ENCODE data around the gene HOXD10. TPM values are rescaled to one million over a fixed set of nuclear protein-coding genes. Genes with fewer than 3 reads are reported as not detected.

The HOXD10 gene
- total and polyA plus RNA-seq, 9 of the 15 experiments (the other 6 are each of a cell fraction or from before 2014, with no cell fraction given): not detected

DNA sequence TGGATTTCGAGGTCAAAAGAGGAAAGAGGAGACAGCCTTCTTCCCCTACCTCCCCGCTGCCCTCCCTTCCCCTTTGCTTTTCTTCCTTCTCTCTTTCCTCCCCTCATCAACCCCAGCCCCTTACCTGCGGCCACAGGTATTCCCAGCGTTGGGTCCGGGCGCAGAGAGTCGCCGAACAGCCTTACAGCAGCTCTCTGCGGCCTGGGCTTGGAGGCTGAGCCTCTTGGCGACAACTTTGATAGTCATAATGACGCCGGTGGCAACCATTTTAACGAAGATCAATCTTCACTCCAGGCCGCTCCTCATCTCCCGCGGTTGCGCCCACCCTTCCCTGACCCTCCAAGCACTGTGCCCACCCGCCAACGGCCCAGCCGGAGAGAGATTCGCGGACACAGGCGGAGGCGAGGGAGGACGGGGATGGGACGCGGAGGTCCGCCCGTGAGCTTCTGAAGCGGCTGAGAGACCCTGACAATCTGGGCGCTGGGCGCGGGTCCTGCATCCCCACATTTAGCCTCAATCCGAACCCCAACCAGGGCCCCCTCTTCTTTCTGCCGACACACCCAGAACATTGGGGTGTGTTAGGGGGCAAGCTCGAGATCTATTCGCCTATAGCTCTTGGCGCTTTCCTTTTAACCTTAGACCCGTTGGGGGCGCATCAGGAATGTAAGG, 31.3 kb upstream of the HOXD10 start:
- H3K36me3 ChIP-seq (ENCODE audit: control insufficient read depth, insufficient read depth, low read length): no peaks in the 10 kb centered on the region
- H3K4me3 ChIP-seq: no peak overlapping the region
- H3K4me1 ChIP-seq (replicated peaks in 1 of 2; ENCODE audit: control insufficient read depth in 2 of 2, insufficient read depth in 2 of 2, low read length in 2 of 2): peaks cover 0 to 35% of the 10 kb centered on the region in 2 experiments; a peak in 2 of 5 replicates
- H4K20me1 ChIP-seq (replicated peaks; ENCODE audit: control insufficient read depth, insufficient read depth, low read length): peaks cover 4% of the 10 kb centered on the region; the same call in 1 of the 2 replicates
- in situ Hi-C loops (cut with MboI): loop anchor here (10.0 to 25.0 kb wide), 2 partner anchors 660 to 1048 kb away; no protein-coding TSS in a partner anchor
- BruUV-seq (replicated peaks): no TSS peak
- intact Hi-C loops (cut with micrococcal nuclease): no loop called here
- FAIRE-seq: no peak
- H3K79me2 ChIP-seq (ENCODE audit: control insufficient read depth, insufficient read depth, low read length): no peaks in the 10 kb centered on the region
- no peak overlapping the region for H3K4me2 ChIP-seq (ENCODE audit: insufficient read depth, low read length)
- peaks cover 59 to 90% of the 10 kb centered on the region in 2 experiments for H3K27me3 ChIP-seq (ENCODE audit: control insufficient read depth in 2 of 2, insufficient read depth in 2 of 2, low read length in 2 of 2)
- ChIA-PET CTCF (ENCODE audit: low intra/inter-chr PET ratio) (interaction anchor here (0.7 to 3.5 kb wide), 3 partner anchors 120 to 1050 kb away, joined by 3 to 14 read pairs (median 4); no protein-coding TSS in a partner anchor), POLR2A (interaction anchor here (0.6 to 0.7 kb wide), 2 partner anchors 380 to 546 kb away, joined by 3 read pairs; no protein-coding TSS in a partner anchor)
- H3K9me1 ChIP-seq (ENCODE audit: control insufficient read depth, insufficient read depth, low read length): no peaks in the 10 kb centered on the region
- H3K9me3 ChIP-seq (replicated peaks; ENCODE audit: control insufficient read depth, insufficient read depth, low read depth, low read length): peaks cover 10% of the 10 kb centered on the region
- H2AFZ ChIP-seq (ENCODE audit: low read depth, low read length): no peak overlapping the region
- H3K9ac ChIP-seq (ENCODE audit: insufficient read depth in 1 of 2, low read depth in 2 of 2, low read length in 2 of 2): no peak overlapping the region
- ATAC-seq: no peak
- no peak for DNase-seq (ENCODE audit: extremely low read depth in 1 of 4, low spot score in 3 of 4)
- 16% methylated on average over 35 of the region's 40 CpGs for WGBS (ENCODE audit: insufficient coverage, low coverage, missing lambda C conversion rate)
- H3K27ac ChIP-seq (ENCODE audit: extremely low read depth, low read depth, low read length): no peak overlapping the region
- TF ChIP-seq, protein P1, sequence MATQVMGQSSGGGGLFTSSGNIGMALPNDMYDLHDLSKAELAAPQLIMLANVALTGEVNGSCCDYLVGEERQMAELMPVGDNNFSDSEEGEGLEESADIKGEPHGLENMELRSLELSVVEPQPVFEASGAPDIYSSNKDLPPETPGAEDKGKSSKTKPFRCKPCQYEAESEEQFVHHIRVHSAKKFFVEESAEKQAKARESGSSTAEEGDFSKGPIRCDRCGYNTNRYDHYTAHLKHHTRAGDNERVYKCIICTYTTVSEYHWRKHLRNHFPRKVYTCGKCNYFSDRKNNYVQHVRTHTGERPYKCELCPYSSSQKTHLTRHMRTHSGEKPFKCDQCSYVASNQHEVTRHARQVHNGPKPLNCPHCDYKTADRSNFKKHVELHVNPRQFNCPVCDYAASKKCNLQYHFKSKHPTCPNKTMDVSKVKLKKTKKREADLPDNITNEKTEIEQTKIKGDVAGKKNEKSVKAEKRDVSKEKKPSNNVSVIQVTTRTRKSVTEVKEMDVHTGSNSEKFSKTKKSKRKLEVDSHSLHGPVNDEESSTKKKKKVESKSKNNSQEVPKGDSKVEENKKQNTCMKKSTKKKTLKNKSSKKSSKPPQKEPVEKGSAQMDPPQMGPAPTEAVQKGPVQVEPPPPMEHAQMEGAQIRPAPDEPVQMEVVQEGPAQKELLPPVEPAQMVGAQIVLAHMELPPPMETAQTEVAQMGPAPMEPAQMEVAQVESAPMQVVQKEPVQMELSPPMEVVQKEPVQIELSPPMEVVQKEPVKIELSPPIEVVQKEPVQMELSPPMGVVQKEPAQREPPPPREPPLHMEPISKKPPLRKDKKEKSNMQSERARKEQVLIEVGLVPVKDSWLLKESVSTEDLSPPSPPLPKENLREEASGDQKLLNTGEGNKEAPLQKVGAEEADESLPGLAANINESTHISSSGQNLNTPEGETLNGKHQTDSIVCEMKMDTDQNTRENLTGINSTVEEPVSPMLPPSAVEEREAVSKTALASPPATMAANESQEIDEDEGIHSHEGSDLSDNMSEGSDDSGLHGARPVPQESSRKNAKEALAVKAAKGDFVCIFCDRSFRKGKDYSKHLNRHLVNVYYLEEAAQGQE (IDR thresholded peaks at IDR 0.05; ENCODE audit: borderline replicate concordance): no peak
- TF ChIP-seq, protein P1 (CRISPR knock-in tag; IDR thresholded peaks at IDR 0.05; ENCODE audit: low read depth): no peak
- TF ChIP-seq MAX (CRISPR knock-in tag; IDR thresholded peaks at IDR 0.05): no peak
